Mucosa of descending colon (tissue), 3 donors: Measurements from ENCODE around the gene MAGEF1. TPM values are rescaled to one million over a fixed set of nuclear protein-coding genes. Genes with fewer than 3 reads are reported as not detected.
A peak's percentile ranks its signal among the peaks of the same experiment; 100 is the strongest.

Source experiments
- ATAC-seq: fragments of 200-7000 bp; cut with Tn5 transposase; one replicate; pipeline ENCODE4 v1.9.1; 2020; ENCODE audit warnings: mild to moderate bottlenecking, moderate library complexity
- DNase-seq, 3 donors: peaks; one replicate each; pipeline ENCODE4 v3.0.0-alpha.2; 2020
- H3K36me3 ChIP-seq: fragments of 200-600 bp; one replicate; pipeline ENCODE4 v1.8.0; 2021; ENCODE audit warnings: low read depth, mild to moderate bottlenecking
- H3K4me1 ChIP-seq: fragments of 200-600 bp; one replicate; pipeline ENCODE4 v1.8.0; 2021; ENCODE audit warnings: low read depth, mild to moderate bottlenecking
- H3K4me3 ChIP-seq: fragments of 200-600 bp; one replicate; pipeline ENCODE4 v1.8.0; 2021; ENCODE audit warnings: mild to moderate bottlenecking
- H3K9me3 ChIP-seq: fragments of 200-600 bp; one replicate; pipeline ENCODE4 v1.8.0; 2021; ENCODE audit warnings: mild to moderate bottlenecking
- CTCF ChIP-seq: fragments of 200-600 bp; IDR thresholded peaks from one replicate; pipeline ENCODE4 v1.8.0; 2022; ENCODE audit warnings: antibody characterized with exemption, mild to moderate bottlenecking
- intact Hi-C, 2 donors: fragments of 100-400 bp; cut with DNase I in 1 of 2; cut with micrococcal nuclease in 1 of 2; formaldehyde crosslinking; loops; one replicate each; pipeline versions ENCODE4 v1.11.0 to v1.11.1; 2022; cut with DNase I, micrococcal nuclease
- total RNA-seq, 3 donors: library from RNA; stranded (reverse); fragmentation: NEBNext Ultra II Directional in 2 of 3; extraction: Animal tissue kit (Norgen Biotek cat#: 25700) in 2 of 3; gene quantifications; one replicate each; pipeline versions ENCODE4 v1.2.1 to v1.2.4, GENCODE V29; 2021 to 2023
- donor health status: DM: no; HTN: no; CAD: no; lungs with moderate emphysema.
- donor health status: DM: no; HTN: no; CAD: no.
- donor health status: DM: no; HTN: yes; CAD: no.

The MAGEF1 gene
- total RNA-seq, 3 donors from 2014 or later = 17.3 to 30.2 (median 24.4) TPM

- ATAC-seq = peak; percentile 39
- TF ChIP-seq CTCF = no peak
- peaks cover 14% of the 10 kb centered on the region for H3K4me1 ChIP-seq
- intact Hi-C loops = no loop called here
- H3K4me3 ChIP-seq = no peak overlapping the region
- H3K36me3 ChIP-seq = no peaks in the 10 kb centered on the region
- peak in 2 of 3 donors; percentile 48 to 51 for DNase-seq
- no peaks in the 10 kb centered on the region for H3K9me3 ChIP-seq
These were observed 24.4 kb downstream of the MAGEF1 start for GRCh38 chr3:184687363-184688015.

GRCh38 chr3:184685646-184686045 lies 26.2 kb downstream of the MAGEF1 start:
- no peak for ATAC-seq
- Histone ChIP-seq H3K4me3 (no peak overlapping the region), H3K4me1 (peaks cover 10% of the 10 kb centered on the region), H3K36me3 (no peaks in the 10 kb centered on the region), H3K9me3 (no peaks in the 10 kb centered on the region)
- no peak for DNase-seq
- TF ChIP-seq CTCF = no peak
- intact Hi-C loops = no loop called here

DNA sequence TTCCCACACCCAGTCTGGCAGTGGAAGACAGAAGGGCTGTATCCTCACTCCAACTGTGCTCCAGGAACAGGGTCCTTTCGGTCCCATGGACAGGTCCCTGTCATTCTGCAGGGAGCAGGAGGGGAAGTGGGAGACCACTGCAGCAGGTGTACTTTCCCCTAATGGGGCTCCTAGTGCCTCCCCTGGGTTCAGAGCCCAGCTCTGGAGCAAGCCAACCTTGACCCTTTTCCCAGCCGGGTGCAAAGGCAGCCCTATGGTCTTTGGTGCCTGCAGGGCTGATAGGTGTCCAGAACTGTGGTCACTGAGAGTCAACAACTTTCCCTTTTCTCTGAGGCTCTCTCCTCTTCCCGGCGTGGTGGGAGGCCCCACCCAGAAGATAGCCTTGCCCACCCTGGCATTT lies 26.8 kb downstream of the MAGEF1 start:
- Histone ChIP-seq H3K4me1 (peaks cover 10% of the 10 kb centered on the region), H3K4me3 (no peak overlapping the region), H3K9me3 (no peaks in the 10 kb centered on the region), H3K36me3 (no peaks in the 10 kb centered on the region)
- DNase-seq (no peak), ATAC-seq (no peak)
- no peak for TF ChIP-seq CTCF
- intact Hi-C loops = no loop called here

DNA sequence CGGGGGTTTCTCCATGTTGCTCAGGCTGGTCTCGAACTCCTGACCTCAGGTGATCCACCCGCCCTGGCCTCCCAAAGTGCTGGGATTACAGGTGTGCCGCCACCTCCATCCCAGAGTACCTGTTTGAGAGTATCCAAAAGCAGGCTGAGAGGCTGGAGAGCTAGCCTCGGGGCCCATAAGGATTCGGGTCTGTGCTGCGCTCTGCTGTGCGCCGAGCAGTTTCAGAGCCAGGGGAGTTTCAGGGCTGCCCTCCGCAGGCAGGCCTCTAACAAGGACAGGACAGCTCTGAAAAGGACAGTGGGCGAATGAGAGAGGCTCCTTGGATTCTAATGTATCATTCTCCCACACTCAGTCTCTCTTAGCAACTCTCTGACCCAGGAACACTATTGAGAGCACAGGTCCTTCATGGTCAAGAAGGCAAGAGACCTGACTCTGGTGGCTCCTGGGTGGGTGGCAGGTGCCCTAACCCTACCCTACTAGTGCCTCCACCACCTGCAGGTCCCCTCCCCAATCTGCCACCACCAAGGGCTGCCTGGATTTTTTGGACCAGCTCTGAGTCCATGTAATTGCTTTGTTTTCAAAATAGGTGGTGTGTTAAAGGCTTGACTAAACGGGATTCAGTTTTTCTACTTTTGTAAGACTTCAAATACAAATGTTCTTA lies 27.8 kb downstream of the MAGEF1 start:
- peaks cover 10% of the 10 kb centered on the region for H3K4me1 ChIP-seq
- TF ChIP-seq CTCF = no peak
- intact Hi-C loops = no loop called here
- ATAC-seq (no peak), DNase-seq (peak in 1 of 3 donors; percentile 10)
- no peaks in the 10 kb centered on the region for H3K36me3 ChIP-seq
- no peak overlapping the region for H3K4me3 ChIP-seq
- H3K9me3 ChIP-seq = no peaks in the 10 kb centered on the region

GRCh38 chr3:184683234-184683633 lies 28.6 kb downstream of the MAGEF1 start:
- intact Hi-C loops = no loop called here
- Histone ChIP-seq H3K4me1 (peaks cover 10% of the 10 kb centered on the region), H3K9me3 (no peaks in the 10 kb centered on the region), H3K4me3 (no peak overlapping the region), H3K36me3 (no peaks in the 10 kb centered on the region)
- DNase-seq (peak in 1 of 3 donors; percentile 0), ATAC-seq (no peak)
- no peak for TF ChIP-seq CTCF
